SH-SY5Y (cell line): ENCODE data around the gene SKAP2.

ENCODE experiments used
- GATA2 ChIP-seq: IDR thresholded peaks from 2 replicates; pipeline ENCODE4 v1.6.1; 2011; ENCODE audit warnings: mild to moderate bottlenecking, low read depth, low read length
- GATA3 ChIP-seq: IDR thresholded peaks from 2 replicates; pipeline ENCODE4 v1.6.1; 2011; ENCODE audit warnings: low read depth, mild to moderate bottlenecking, low read length, moderate library complexity

- no peak for TF ChIP-seq GATA2
- no peak for TF ChIP-seq GATA3
Measured at GRCh38 chr7:26854876-26855855, 9.2 kb downstream of the SKAP2 start.
